Fibroblast of mammary gland (primary cell): Measurements from ENCODE around the gene LCA5.

Source experiments
- DNase-seq: peaks from one replicate; pipeline ENCODE4 v3.0.0-alpha.2; 2010; ENCODE audit warnings: low read depth
- H3K4me3 ChIP-seq: 2 replicates; pipeline ENCODE4 v1.5.1; 2011; ENCODE audit warnings: low read depth, mild to moderate bottlenecking, low read length, moderate library complexity; ENCODE audit not compliant: control insufficient read depth
- TF ChIP-seq, protein P1 (sequence below): conservative IDR thresholded peaks from 2 replicates; pipeline ENCODE4 v1.5.1; 2011; ENCODE audit warnings: low read depth, low read length, inconsistent platforms; ENCODE audit not compliant: control insufficient read depth, insufficient read depth

The LCA5 gene

DNA sequence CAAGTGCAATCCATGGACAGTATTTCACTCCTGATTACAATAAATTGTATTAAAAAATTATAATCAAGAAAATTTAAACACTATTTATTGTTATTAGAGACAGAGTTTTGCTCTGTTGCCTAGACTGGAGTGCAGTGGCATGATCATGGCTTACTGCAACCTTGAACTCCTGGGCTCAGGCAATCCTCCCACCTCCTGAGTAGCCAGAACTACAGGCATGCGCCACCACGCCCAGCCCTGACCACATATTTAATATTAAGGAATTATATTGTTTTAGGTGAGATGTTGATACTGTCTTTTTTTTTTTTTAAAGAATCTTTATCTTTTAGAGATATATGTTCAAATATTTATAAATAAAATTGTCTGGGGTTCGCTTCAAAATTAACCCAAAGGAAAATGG is 14.6 kb downstream of the LCA5 start:
- no peak overlapping the region for H3K4me3 ChIP-seq
- TF ChIP-seq, protein P1, sequence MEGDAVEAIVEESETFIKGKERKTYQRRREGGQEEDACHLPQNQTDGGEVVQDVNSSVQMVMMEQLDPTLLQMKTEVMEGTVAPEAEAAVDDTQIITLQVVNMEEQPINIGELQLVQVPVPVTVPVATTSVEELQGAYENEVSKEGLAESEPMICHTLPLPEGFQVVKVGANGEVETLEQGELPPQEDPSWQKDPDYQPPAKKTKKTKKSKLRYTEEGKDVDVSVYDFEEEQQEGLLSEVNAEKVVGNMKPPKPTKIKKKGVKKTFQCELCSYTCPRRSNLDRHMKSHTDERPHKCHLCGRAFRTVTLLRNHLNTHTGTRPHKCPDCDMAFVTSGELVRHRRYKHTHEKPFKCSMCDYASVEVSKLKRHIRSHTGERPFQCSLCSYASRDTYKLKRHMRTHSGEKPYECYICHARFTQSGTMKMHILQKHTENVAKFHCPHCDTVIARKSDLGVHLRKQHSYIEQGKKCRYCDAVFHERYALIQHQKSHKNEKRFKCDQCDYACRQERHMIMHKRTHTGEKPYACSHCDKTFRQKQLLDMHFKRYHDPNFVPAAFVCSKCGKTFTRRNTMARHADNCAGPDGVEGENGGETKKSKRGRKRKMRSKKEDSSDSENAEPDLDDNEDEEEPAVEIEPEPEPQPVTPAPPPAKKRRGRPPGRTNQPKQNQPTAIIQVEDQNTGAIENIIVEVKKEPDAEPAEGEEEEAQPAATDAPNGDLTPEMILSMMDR, result no peak
- DNase-seq, result no peak

DNA sequence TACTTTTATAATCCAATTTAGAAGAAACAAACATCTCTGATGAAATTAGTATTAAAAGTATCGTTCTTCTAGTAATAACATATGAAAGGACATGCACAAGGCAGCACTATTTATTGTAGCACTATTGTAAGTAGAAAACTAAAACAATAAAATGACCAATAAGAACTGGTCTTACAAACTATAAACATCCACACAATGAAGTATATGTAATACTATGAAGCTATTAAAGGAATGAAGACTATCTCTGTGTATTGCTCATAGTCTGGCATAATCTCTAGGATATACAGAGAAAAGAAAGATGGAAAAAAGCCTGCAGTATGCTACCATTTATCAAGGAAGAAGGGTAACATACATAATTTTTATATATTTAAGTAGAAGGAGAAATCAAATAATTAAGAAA is 16.7 kb downstream of the LCA5 start:
- TF ChIP-seq, protein P1, result no peak
- DNase-seq, result no peak
- no peak overlapping the region for H3K4me3 ChIP-seq

DNA sequence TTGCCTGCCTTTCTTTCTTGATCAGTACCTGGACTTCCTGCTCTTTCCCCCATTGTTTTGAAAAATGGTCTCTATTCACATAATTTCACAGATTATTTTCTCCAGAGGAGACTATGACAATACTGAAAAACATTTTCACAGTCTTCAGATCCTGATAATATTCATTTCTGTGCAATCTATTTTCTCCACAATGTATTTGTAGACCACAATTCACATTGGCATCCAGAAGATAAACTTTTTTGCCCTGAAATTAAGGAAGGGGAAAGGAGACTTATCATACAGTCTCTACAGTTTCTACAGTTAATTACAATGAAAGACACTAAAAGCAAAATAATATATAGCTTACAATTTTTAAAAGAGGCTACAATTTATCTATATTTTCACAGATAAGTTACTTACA is 18.4 kb downstream of the LCA5 start:
- TF ChIP-seq, protein P1, result no peak
- no peak overlapping the region for H3K4me3 ChIP-seq
- no peak for DNase-seq

DNA sequence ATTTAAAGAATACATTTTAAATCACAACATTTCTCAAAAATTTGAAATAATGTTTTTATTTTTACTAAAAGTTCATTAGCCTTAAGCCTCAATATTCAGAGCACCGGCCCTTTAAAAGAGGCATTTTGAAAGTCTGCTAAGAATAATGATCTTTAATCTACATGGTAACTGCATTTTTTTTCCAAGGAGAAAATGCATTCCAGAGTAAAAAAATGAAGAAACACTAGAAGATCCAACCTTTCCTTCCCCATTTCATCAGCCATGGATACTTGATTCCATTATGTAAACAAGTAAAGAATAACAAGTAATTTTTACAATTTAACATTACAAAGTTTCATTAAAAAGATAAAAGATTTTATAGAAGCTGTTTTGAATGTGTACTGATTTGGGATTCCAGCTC is 21.8 kb downstream of the LCA5 start:
- TF ChIP-seq, protein P1, result no peak
- no peak overlapping the region for H3K4me3 ChIP-seq
- DNase-seq, result no peak

DNA sequence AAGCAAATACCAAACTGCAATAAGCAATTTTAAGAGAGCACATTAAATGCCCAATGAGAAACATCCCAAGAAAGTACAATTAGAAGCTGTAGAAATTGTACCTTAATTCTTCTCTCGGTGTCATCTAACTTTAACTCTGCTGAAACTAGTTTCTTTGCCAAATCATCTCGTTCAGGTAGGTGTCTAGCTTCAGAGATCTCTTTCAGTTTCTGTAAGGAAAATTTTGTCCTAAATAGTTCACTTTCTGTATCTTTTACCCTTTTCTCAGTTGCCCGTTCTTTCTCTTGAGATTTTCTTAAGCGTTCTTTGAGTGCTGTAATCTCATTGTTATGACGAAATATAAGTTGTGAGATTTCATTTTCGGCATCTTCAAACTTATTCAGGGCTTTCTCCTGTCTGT is 24.1 kb downstream of the LCA5 start:
- H3K4me3 ChIP-seq, result no peak overlapping the region
- no peak for DNase-seq
- TF ChIP-seq, protein P1, result no peak

DNA sequence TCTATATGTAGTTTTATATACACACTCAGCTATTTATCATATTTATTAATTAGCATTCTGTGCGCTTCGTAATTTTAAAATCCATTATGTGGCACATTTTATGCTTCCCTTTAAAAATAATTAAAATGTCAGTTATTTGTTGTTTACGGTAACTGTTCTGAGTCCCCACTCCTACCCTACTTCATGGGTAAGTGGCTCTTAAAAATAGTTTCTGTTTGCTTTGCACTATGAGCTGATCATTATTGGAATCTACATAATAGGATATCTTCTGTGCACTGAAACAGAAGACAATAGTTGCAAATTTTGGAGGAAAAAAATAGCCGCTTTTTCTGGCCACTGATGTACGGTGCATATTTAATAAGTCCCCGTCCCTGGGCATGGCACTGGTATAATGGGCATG is 25.2 kb downstream of the LCA5 start:
- no peak for DNase-seq
- TF ChIP-seq, protein P1, result no peak
- H3K4me3 ChIP-seq, result no peak overlapping the region

DNA sequence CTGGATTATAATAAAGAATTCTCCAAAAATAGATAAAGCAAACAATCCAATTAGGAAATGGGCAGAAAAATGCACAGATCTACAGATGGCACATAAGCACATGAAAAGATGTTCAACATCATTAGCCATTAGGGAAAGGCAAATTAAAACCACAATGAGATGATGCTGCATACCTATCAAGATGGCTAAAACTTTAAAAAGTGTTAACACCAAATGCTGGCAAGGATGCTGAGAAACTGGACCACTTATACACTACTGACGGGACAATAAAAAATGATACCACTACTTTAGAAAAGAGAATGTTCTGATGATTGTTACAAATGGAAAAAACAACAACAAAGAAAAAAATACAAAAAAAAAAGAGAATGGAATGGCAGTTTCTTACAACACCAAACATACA is 26.5 kb downstream of the LCA5 start:
- DNase-seq, result no peak
- TF ChIP-seq, protein P1, result no peak
- H3K4me3 ChIP-seq, result no peak overlapping the region
